T-helper 22 cell (primary cell): ENCODE results near the gene BMP8A.
"Not testable (repeated sequence)": the region's sequence is repeated elsewhere in the genome, so short reads cannot be mapped to it uniquely, and the experiment has no call there.

Experiments
- DNase-seq: peaks from one replicate; pipeline ENCODE4 v3.0.0-alpha.2; 2020; ENCODE audit warnings: low read depth

Gene BMP8A

DNA sequence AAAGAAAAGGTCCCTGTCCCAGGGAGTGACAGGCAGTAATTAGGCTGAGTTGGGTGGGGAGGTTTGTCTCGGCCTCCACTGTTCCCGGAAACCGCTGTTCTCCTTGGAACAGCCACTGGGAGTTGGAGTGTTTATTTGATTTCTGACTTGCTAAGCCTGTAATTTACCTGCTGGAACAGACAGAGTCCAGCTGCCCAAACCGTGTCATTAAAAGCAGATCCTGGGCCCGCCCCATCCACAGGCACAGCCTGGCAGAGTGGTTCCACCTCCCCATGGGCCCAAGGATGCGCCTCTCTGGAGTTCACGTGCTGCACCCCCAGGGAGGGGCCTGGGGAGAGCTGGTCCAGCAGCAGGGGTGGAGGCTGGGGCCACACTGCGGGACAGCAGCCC lies 35.7 kb downstream of the BMP8A start:
- DNase-seq = not testable (repeated sequence)

DNA sequence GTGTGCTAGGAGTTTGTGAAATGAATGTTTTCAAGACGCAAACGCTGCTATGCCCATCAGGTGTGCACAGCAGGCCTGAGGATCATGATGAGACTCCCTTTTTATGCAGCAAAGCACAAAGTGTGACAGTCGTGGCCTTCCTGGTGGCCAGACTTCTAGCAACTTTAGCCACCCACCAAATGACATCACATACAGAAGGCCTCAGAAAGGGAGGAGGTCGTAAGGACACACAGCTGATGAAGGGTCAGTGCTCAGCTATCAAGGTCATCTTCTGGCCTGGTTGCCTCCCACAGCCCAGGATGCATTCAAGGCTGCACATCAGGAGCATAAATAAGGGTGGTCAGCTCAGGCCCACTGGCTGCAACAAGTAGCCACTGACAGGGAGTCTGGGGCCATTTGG lies 36.6 kb downstream of the BMP8A start:
- DNase-seq = no peak

DNA sequence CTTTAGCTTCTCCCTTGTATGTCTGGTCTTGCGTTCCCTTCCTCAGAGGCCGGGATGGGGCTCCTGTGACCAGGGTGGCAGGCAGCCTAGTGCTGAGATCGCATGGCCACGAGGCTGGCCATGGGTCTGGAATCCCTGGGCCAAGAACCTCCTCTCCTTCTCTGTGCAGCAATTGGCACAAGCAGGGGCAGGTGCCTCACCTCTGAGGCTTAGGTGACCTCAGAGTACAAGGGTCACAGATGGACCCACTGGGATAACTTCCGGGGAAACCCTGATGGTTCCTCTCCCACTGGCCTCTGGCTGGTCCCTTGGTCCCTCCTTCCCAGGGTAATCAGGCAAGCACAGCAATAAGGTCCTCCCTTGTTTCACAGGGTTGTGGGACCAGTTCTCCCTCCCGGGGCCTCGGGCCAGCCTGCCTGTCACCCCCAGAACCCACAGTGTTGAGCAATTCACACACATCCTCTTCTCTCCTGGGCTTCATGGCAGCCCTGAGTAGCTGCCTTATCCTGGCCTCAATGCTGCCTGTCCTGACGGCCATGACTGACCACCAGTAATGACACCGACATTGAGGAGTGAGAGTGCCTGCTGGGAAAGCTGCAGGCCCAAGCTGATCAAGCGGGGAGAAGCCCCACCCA lies 38.6 kb downstream of the BMP8A start:
- DNase-seq = no peak

DNA sequence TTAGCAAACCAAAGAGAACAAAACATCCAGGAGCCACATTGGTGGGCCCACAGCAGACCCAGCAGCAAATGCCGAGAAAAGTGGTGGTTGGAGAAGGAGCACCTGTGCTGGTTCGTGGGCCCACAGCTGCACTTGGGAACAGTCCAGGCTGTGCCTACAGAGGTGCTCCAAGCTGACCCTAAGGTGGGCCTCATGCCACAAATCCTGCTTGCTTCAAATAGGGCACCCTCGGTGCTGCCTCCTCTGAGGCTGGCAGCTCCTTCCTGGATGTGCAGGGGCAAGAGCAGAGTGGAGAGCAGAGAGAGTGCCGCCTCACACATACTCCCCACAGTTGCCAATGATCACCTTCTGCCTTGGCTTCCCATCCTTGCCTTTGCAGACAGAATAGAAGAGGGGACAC lies 40.1 kb downstream of the BMP8A start:
- no peak for DNase-seq

DNA sequence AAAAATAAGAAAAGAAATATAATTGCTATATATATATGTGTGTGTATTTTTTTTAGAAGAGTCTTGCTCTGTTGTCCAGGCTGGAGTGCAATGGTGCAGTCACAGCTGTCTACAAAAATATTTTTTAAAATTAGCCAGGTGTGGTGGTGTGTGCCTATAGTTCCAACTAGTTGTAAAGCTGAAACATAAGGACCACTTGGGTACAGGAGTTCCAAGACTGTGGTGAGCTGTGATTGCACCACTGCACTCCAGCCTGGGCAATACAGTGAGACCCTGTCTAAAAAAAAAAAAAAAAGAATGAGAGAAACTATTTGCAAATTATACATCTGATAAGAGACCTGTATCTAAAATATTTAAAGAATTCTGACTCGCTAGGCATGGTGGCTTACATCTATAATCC lies 42.0 kb downstream of the BMP8A start:
- no peak for DNase-seq

DNA sequence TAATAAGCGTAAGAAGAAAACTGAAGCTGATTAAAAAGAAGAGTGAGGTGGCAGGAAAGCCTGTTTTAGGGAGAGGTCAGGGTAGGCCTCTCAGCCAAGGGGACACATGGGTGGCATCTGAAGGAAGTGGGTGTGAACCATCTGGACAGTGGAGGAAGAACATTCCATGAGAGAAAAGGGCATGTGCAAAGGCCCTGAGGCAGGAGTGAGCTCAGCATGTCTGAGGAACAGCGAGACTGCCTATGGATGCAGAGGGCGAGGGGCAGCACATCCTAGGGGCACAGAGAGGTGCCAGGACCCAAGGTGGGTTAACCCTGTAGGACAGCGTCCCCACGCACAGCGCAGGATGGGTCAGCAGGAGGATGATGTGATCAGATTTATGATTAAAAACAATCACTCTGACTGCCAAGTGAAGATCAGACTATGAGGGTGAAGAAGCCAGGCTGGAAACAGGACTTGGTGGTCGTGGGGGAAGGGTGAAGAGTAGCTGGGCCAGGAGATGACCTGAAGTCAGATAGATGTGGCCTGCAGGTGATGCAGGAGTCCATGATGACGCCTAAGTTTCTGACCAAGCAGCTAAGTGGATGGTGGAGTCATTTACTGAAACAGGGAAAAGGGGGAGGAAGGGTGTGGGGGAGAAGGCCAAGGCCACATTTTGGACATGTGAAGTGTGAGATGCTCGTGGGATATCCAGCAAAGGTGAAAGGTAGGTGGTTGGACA lies 47.3 kb downstream of the BMP8A start:
- no peak for DNase-seq

DNA sequence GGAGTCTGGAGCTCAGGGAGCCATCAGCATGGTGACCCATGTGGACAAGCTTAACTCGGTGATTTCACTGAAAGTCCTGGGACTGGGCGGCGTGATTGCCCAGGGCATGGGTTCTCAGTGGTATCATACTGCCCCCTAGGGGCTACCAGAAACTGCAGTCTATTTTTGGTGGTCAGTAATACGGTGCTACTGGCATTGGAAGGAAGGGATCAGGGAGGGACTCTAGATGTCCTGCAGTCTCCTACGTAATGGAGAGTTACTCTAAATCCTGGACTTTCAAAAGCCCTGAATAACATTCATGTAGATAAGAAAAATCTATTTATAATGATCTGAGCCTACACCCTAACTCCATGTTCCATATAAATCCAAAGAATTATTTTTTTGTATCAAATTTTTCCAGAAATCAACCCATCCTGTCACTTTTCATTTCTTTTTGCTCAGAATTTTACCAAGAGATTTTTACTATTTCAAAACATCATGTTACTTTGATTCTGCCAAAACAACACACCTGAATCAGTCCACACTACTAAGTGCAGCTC lies 47.9 kb downstream of the BMP8A start:
- no peak for DNase-seq

DNA sequence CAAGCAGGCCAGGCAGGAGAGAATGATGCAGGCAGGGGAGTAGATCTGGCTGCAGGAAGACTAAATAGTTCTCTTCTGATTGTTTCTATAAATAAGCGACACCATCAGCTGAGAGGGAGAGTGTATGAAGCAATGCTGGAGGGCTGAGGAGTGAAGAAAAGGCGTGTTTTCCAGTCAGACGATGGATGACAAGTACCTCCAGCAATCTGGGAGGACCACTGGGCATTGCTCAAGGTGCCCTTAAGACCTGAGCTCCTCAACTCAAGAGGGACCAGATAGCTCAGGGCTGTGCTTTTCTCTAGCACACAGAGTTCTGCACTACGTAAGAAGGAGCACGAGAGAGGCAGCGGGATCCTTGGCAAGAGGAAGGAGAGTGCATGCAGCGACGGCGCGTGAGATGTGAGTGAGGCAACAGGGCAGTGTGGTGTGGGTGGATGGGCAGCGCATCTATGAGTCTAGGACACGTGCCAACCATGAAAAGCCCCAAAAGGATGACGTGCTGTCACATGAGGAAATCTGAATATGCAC lies 49.1 kb downstream of the BMP8A start:
- no peak for DNase-seq

DNA sequence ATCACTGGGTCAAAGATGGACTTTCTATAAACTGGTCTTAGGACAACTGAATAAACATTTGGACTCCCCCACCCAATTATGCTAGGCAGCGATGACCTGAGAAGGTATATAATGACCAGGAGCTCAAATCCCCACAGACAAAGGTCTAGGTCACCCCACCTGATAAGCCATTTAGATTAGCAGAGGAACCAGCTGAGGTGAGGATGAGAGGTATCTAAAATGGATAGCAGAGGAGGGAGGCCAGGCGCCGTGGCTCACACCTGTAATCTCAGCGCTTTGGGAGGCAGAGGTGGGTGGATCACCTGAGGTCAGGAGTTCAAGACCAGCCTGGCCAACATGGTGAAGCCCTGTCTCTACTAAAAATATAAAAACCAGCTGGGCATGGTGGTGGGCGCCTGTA lies 51.5 kb downstream of the BMP8A start:
- no peak for DNase-seq

DNA sequence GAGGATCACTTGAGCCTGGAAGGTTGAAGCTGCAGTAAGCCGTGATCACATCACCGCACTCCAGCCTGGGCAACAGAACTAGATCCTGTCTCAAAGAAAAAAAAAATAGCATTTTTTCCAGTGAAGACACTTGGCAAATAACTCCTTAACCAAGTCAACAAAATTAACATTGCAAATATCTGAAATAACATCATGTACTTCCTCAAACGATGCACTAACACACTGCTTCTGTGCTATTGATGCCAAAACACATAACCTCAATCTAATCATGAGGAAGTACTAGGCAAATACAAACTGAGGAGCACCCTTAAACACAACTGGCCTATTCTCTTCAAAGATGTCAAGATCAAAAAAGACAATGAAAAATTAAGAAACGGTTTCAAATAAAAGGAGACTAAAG lies 52.9 kb downstream of the BMP8A start:
- no peak for DNase-seq

DNA sequence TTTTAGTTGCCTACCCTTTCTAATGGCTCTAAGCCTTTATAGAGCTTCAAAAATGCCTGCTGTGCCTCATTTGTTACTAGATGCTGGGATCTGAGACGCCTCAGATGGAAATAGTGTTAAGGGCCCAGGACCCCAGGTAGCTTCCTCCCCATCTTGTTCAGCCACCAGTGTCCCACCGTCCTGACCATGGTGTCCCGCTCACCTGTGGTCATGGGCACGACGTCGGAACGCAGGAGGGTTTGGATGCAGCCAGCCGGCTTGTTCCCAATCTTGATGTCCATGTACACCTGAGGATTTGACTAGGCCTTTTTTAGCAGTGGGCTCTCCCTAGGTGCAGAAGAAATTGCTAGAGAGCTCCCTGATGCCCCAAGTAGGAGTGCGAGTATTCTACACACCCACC lies 54.1 kb downstream of the BMP8A start:
- DNase-seq = no peak

DNA sequence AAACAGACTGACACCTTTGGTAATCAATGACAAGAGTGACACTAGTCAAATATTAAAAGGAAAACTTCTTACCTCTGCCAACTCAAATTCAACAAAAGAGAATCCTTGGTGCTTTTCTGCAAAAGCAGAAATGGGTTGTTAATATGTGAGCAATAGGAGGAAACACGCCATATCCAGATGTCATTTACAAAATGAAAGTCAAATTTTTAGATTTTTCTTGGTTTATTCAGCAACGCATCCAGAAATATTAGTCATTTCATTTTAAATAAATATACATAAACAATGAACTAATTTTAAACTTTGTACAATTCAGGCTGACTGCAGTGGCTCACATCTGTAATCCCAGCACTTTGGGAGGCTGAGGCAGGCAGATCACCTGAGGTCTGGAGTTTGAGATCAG lies 62.8 kb downstream of the BMP8A start:
- DNase-seq = no peak

DNA sequence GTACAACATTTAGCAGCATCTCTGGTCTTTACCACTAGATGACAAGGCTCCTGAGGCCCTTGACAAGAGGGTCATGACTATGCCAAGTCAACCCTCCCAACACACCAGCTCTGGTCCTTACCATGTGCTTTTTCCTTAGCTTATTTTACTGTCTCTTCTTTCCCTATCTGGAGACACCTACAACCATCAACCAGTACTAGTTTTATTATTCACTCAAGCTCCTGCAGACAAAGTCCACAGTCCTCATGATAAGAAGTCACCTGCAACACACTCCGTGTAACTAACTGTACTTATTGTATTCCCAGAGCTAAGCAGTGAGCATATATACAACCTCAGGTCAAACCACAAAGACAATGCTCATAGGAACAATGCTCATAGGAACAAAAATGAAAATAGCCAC lies 69.8 kb downstream of the BMP8A start:
- DNase-seq = no peak

DNA sequence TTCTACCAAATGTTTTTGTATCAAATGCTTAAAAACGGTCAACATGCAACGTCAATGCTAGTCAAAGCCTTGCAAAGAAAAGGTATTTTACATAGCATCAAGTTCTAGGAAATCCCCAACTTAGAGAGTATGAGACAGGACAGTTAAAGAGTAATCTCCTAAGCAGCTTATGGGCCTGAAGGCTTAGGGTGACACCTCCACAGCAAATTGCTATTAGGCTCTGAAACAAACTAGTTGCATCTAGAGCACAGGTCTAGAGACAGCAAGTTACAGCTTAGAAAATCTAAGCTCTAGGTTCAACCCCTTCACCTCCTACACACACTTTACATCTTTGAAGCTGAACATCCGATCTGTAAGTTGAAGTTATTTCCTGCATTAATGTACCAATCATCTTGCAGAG lies 71.5 kb downstream of the BMP8A start:
- no peak for DNase-seq

DNA sequence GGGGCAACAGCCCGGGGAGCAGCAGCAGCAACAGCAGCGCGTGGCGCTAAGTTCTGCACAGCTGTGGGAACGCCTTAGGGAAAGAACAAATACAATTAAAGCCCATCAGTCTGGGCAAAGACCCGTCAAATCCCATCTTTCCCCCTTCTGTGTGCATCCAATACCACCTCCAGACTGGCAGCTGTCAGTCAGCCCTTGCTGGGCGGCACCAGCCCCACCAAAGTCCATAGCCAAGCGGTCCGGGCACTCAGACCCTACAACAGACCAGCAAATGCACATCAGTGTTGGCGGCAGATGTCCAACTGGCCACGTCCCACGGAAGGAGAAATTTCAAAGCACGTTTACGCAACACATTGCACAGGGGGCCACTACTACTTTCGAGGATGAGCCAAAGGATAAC lies 72.2 kb downstream of the BMP8A start:
- DNase-seq = no peak

DNA sequence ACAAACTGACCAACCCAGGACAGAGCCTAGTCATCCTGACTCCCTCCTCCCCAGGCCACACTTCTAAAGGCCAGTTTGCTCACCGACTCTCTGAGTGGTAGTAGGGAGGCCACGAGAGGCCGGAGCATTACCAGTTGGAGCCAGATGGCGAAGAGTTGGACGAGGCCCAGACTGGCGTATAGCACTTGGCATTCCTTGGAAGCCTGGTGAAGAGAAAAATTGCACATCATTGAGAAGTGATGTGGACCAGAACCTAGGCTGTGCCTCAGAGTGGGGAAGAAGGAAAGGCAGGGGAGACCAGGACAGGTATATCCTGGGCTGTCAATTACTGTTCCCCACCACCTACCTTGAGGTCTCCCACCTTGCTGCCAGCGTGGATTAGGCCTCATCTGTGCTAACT lies 72.9 kb downstream of the BMP8A start:
- no peak for DNase-seq

DNA sequence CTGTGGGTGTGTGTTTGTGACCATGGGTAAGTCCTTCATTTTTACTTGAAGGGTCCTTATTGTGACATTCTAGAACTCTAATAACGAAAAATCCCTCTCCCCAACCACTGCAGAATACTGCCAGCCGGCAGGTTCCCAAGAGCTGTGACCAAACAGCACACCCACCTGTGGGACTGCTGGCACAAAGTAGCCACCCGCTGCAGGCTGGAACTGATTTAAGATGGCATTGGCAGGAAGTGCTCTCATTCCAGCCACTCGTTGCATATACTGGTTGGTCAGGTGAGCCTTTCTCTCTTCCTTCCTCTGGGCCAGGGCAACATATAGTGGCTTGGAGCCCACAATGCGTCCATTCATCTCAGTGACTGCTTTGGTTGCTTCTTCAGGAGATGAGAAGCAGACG lies 73.5 kb downstream of the BMP8A start:
- DNase-seq = no peak

DNA sequence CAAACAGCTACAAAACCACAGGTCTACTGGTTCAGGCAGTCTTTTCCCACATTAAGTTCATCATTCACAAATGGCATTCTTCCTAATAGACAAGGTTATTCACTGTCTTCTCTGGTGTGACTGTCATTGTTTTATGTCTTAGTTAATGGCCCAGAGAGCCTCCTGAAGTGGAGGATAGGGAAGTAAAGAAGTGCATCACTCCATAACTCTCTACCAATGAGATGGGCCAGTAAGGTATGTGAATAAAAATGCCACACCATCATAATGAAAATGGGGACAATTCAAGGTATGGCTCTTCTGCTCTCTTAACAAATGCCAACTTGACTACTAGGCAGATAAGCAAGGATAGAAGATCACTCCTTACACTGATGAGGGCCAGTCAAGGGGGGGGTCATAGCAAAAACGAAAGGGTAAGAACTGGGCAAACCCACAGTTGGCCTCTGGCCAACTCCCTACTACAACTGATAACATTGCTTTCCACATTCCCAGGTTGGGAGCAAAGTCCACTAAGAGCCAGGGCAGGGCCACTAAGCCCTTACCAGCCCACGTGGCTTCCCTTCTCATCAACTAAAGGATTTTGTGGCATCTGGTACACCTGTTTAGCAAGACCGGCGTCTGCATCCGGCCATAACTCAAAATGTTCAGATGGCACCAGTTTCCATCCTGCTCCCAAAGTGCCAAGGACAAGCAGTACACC lies 75.2 kb downstream of the BMP8A start:
- no peak for DNase-seq

DNA sequence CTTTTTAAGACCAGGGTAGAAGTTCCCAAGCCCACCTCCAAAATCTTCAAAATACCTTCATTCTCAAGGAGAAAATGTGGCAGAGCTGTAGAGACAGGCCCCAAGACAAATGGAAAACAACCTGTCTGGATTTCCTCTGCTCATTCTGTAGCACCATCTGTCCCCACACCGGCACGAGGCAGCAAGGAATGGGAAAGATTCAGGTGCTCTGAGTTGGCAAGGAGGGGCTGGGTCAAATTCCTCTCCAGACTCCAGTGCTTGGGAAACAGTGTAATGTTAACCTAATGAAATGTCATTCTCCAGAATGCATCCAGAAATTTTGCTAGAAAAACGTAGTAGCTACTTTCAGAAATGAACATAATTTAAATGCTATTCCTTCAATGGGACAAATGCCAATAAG lies 75.9 kb downstream of the BMP8A start:
- no peak for DNase-seq

DNA sequence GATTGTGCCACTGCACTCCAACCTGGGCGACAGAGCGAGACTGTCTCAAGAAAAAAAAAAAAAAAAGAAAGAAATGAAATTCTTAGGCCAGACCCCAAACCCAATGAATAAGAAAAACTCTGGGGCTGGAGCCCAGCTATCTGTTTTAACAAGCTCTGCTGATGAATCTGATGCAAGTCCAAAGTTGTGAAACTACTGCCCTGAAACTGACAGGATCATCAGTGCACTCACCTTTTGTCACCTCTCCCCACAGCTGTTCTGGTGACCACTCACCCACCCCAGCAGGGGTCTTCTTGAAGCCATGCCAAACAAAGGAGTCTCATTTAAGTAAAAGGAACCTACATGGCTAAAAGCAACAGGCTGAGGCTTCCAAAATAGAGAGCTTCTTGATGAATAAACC lies 76.8 kb downstream of the BMP8A start:
- no peak for DNase-seq

DNA sequence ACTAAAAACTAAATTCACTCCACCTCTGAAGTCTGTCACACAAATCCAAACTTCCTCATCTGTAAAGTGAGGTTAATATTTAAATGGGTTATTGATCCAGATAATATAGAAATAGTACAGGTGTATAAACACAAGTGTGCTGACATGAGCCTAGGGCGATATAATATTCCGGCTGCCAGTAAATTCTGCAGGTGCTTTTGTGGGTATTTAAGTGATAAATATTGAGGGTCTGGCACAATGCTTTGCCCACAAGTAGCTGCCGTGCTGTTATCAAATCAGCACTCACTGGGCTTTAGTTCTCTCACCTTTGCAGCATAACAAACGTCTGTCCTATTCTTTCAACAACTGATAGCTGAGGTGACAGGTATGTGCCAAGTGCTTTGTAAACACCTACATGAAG lies 77.6 kb downstream of the BMP8A start:
- no peak for DNase-seq

DNA sequence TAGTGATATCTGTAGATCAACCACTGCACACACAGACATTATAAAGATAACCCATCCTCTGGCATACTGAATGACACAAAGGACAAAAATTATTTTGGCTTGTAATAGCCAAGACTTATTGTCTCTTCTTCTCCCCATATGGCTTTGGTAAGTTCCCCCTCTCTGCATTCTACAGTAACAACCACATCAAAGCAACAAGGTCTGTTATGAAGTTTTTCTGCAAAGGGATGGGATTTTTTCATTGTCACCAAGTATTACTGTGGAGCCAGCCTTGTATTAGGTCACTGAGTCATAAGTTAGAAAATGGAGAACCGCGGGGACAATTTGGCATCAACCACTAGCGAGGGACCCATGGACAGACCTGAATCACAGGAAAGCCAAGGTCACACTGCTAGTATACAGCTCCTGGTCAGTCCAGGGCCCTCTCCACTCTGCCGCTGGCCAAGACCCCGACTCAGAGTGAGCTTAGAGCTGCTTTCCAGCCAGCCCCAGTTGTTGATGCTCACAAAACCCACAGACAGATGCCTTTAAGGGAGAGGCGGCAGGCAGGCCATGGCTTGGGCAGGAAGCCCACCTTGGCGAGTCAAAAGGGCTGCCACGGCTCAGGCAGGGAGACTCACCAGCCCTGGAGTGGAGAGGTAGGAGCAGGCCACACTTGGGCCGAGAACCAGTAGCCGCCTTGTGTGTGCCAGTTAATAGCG lies 79.2 kb downstream of the BMP8A start:
- DNase-seq = no peak

DNA sequence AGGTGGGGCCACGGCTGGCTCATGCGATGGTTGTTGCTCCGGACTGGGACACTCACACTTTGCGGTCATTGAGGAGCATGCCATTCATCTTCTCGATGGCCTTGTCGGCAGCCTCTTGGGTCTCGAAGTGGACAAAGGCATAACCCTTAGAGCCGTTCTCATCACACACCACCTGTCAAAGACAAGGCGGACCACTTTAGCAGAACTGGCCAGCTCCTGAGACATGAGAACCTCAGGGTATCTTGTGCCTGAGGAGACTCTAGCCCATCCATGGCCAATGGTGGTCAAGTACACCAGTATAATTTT lies 79.7 kb downstream of the BMP8A start:
- no peak for DNase-seq
